PC-3 (cell line): Measurements from ENCODE around the gene ZNF629.

ENCODE experiments used
- EZH2 ChIP-seq: fragments of 300-600 bp; sonication (generic); IDR thresholded peaks from one replicate; pipeline ENCODE4 v1.6.1; 2017; ENCODE audit warnings: antibody characterized with exemption, mild to moderate bottlenecking, low read length; ENCODE audit not compliant: unreplicated experiment
- EZH2phosphoT487 ChIP-seq: fragments of 300-600 bp; sonication (generic); IDR thresholded peaks from 2 replicates; pipeline ENCODE4 v1.6.1; 2018; ENCODE audit warnings: mild to moderate bottlenecking, antibody characterized with exemption, low read length, borderline replicate concordance
- TF ChIP-seq, protein P1 (sequence below): fragments of 300-600 bp; sonication (generic); conservative IDR thresholded peaks from 2 replicates; pipeline ENCODE4 v1.5.1; 2017; ENCODE audit warnings: antibody characterized with exemption, low read depth, mild to moderate bottlenecking, low read length

GRCh38 chr16:30746638-30747175, 40.3 kb downstream of the ZNF629 start:
- TF ChIP-seq, protein P1, sequence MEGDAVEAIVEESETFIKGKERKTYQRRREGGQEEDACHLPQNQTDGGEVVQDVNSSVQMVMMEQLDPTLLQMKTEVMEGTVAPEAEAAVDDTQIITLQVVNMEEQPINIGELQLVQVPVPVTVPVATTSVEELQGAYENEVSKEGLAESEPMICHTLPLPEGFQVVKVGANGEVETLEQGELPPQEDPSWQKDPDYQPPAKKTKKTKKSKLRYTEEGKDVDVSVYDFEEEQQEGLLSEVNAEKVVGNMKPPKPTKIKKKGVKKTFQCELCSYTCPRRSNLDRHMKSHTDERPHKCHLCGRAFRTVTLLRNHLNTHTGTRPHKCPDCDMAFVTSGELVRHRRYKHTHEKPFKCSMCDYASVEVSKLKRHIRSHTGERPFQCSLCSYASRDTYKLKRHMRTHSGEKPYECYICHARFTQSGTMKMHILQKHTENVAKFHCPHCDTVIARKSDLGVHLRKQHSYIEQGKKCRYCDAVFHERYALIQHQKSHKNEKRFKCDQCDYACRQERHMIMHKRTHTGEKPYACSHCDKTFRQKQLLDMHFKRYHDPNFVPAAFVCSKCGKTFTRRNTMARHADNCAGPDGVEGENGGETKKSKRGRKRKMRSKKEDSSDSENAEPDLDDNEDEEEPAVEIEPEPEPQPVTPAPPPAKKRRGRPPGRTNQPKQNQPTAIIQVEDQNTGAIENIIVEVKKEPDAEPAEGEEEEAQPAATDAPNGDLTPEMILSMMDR = no peak
- TF ChIP-seq EZH2 = no peak
- TF ChIP-seq EZH2phosphoT487 = no peak
